LoVo (cell line): Measurements from ENCODE around the gene TBC1D5.

ENCODE experiments used
- DNase-seq: peaks from one replicate; pipeline ENCODE4 v3.0.0-alpha.2; 2016; ENCODE audit warnings: low spot score

Gene TBC1D5

GRCh38 chr3:17302774-17303173 is 439.7 kb downstream of the TBC1D5 start:
- no peak for DNase-seq

GRCh38 chr3:17302170-17302569 is 440.3 kb downstream of the TBC1D5 start:
- no peak for DNase-seq

GRCh38 chr3:17301271-17301670 is 441.2 kb downstream of the TBC1D5 start:
- DNase-seq, result no peak

- DNase-seq, result no peak
Measured at GRCh38 chr3:17300441-17300840, 442.0 kb downstream of the TBC1D5 start.

- no peak for DNase-seq
Measured at GRCh38 chr3:17298038-17298437, 444.4 kb downstream of the TBC1D5 start.

- DNase-seq, result no peak
Measured at GRCh38 chr3:17292556-17292955, 449.9 kb downstream of the TBC1D5 start.

GRCh38 chr3:17290894-17291293 is 451.5 kb downstream of the TBC1D5 start:
- no peak for DNase-seq

GRCh38 chr3:17288839-17289399 is 453.5 kb downstream of the TBC1D5 start:
- DNase-seq, result no peak

- DNase-seq, result no peak
Measured at GRCh38 chr3:17287006-17287689, 455.3 kb downstream of the TBC1D5 start.

- no peak for DNase-seq
Measured at GRCh38 chr3:17278006-17278405, 464.4 kb downstream of the TBC1D5 start.

- DNase-seq, result no peak
Measured at GRCh38 chr3:17266846-17267245, 475.6 kb downstream of the TBC1D5 start.

GRCh38 chr3:17261627-17262369 is 480.6 kb downstream of the TBC1D5 start:
- no peak for DNase-seq

GRCh38 chr3:17260257-17260656 is 482.2 kb downstream of the TBC1D5 start:
- DNase-seq, result no peak

GRCh38 chr3:17259685-17260084 is 482.7 kb downstream of the TBC1D5 start:
- DNase-seq, result no peak

GRCh38 chr3:17258823-17259436 is 483.5 kb downstream of the TBC1D5 start:
- peak; percentile 50 for DNase-seq

- DNase-seq, result no peak
Measured at GRCh38 chr3:17257269-17257668, 485.2 kb downstream of the TBC1D5 start.

GRCh38 chr3:17243621-17244020 is 498.8 kb downstream of the TBC1D5 start:
- DNase-seq, result no peak

- no peak for DNase-seq
Measured at GRCh38 chr3:17239417-17239816, 503.0 kb downstream of the TBC1D5 start.

GRCh38 chr3:17238023-17238422 is 504.4 kb downstream of the TBC1D5 start:
- no peak for DNase-seq

- no peak for DNase-seq
Measured at GRCh38 chr3:17235310-17235709, 507.1 kb downstream of the TBC1D5 start.

- DNase-seq, result no peak
Measured at GRCh38 chr3:17234382-17234781, 508.0 kb downstream of the TBC1D5 start.

GRCh38 chr3:17233398-17233800 is 509.0 kb downstream of the TBC1D5 start:
- DNase-seq, result peak; percentile 63

GRCh38 chr3:17232442-17232841 is 510.0 kb downstream of the TBC1D5 start:
- DNase-seq, result no peak
